BJ (cell line): ENCODE data around the gene OR4D2. TPM values are rescaled to one million over a fixed set of nuclear protein-coding genes. Genes with fewer than 3 reads are reported as not detected.

Experiments used
- CTCF ChIA-PET: fragments of 350-600 bp; formaldehyde crosslinking; extraction: SDS; loops from one replicate; lab custom pipeline; 2021; ENCODE audit warnings: antibody characterized with exemption, inconsistent platforms; lab: Yijun Ruan, JAX
- POLR2A ChIA-PET: fragments of 300-600 bp; sonication (Branson Sonifier 250); formaldehyde crosslinking; extraction: SDS; loops from one replicate; lab custom pipeline; 2021; ENCODE audit warnings: antibody characterized with exemption; lab: Charles Lee
- DNase-seq: peaks from one replicate; pipeline ENCODE4 v3.0.0-alpha.2; 2011; ENCODE audit warnings: low read depth
- H3K27me3 ChIP-seq: 2 replicates; pipeline ENCODE4 v1.6.0; 2011; ENCODE audit warnings: low read length; ENCODE audit not compliant: control insufficient read depth, insufficient read depth
- H3K36me3 ChIP-seq: 2 replicates; pipeline ENCODE4 v1.5.1; 2011; ENCODE audit warnings: low read length; ENCODE audit not compliant: control insufficient read depth, insufficient read depth
- H3K4me3 ChIP-seq: 2 replicates; pipeline ENCODE4 v1.5.1; 2011; ENCODE audit warnings: low read depth, mild to moderate bottlenecking, control low read depth, low read length
- polyA plus RNA-seq: library from polyadenylated mRNA; depleted of rRNA; stranded (reverse); fragments of >200 nt; gene quantifications from 2 replicates; pipeline ENCODE4 v1.2.3, GENCODE V29; 2011
- TF ChIP-seq, protein P1 (sequence below): IDR thresholded peaks from 2 replicates; pipeline ENCODE4 v1.5.1; 2011; ENCODE audit warnings: low read depth, mild to moderate bottlenecking, control low read depth, inconsistent platforms, low read length, moderate library complexity; ENCODE audit not compliant: insufficient read depth

OR4D2 gene
- polyA plus RNA-seq, 1 experiment: not detected

DNA sequence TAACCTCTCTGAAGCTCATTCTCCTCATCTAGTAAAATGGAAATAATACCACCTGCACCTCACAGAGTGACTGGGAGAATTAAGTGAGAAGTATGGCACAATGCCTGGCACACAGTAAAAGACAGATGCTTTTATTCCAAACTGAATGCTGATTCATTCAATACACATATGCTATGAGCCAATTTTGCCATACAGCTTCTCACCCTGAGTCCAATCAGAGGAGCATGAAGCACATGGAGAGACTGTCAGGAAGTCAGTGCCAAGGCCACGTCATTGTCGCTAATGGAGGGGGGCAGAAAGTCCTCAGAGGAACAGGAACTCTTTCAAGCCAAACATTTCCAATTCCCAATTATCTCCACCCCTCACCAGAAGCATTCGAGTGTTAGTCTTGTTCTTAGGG is 40.7 kb downstream of the OR4D2 start:
- ChIA-PET POLR2A (no interaction called here), CTCF (interaction anchor here (1.5 to 1.6 kb wide), 2 partner anchors 17 to 42 kb away, joined by 3 to 5 read pairs; no protein-coding TSS in a partner anchor)
- Histone ChIP-seq H3K36me3 (peaks cover 6% of the 10 kb centered on the region), H3K27me3 (no peaks in the 10 kb centered on the region), H3K4me3 (no peak overlapping the region)
- TF ChIP-seq, protein P1, sequence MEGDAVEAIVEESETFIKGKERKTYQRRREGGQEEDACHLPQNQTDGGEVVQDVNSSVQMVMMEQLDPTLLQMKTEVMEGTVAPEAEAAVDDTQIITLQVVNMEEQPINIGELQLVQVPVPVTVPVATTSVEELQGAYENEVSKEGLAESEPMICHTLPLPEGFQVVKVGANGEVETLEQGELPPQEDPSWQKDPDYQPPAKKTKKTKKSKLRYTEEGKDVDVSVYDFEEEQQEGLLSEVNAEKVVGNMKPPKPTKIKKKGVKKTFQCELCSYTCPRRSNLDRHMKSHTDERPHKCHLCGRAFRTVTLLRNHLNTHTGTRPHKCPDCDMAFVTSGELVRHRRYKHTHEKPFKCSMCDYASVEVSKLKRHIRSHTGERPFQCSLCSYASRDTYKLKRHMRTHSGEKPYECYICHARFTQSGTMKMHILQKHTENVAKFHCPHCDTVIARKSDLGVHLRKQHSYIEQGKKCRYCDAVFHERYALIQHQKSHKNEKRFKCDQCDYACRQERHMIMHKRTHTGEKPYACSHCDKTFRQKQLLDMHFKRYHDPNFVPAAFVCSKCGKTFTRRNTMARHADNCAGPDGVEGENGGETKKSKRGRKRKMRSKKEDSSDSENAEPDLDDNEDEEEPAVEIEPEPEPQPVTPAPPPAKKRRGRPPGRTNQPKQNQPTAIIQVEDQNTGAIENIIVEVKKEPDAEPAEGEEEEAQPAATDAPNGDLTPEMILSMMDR: no peak
- DNase-seq: no peak

DNA sequence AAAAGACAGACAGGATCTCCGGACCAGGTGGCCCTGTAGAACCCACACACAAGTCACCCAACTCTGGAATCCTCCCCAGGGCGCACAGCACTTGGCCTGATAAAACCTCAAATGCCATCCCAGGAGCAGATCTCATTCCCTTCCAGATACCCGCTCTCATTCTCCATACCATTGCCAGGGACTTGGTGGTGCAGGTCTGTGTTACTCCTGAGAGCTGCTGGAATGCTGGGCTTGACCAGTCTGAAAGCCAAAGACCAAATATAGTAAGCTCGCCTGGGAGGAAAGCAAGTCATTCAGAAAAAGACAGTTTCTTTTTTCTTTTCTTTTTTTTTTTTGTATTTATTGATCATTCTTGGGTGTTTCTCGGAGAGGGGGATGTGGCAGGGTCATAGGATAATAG is 41.6 kb downstream of the OR4D2 start:
- POLR2A ChIA-PET: no interaction called here
- TF ChIP-seq, protein P1: no peak
- CTCF ChIA-PET: interaction anchor here (1.5 kb wide), 1 partner anchor 18 kb away, joined by 3 read pairs; no protein-coding TSS in a partner anchor
- no peak for DNase-seq
- peaks cover 6% of the 10 kb centered on the region for H3K36me3 ChIP-seq
- H3K4me3 ChIP-seq: no peak overlapping the region
- no peaks in the 10 kb centered on the region for H3K27me3 ChIP-seq

DNA sequence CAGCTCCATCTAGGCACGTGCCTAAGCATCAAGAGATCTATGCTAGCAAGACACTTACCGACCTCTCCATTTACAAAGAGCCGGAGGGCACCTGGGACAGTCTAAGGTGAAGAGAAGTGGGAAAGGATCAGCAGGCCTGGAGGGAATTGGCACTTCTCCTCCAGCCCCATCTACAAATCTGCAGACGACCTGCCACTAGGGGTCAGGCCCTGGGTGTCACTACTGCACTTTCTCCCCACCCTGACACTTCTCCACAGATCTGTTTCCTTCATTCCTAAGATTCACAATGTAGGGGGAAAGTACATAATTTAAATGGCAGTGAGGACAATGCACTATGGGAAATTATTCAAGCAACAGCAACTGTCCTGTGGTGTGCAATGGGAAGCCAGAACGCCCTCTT is 44.1 kb downstream of the OR4D2 start:
- Histone ChIP-seq H3K36me3 (peaks cover 9% of the 10 kb centered on the region), H3K4me3 (no peak overlapping the region)
- POLR2A ChIA-PET: no interaction called here

DNA sequence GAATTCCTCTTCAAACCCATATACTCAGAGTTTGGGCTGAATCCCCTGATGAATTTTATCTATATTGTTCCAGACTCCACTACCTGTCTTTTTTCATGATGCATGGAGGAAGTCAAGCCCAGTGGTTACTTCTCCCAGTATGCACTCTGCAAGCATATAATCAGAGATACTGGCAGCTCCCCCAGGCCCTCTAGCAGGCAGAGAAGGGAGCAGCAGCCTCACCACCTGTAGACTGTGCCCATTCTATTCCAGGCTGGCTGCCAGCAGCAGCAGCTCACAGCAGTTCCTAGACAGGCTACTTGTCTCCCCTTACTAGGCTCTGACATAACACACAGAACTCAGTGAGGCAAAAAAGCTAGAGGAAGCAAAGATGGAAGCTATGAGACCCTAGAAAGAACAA is 48.9 kb downstream of the OR4D2 start:
- Histone ChIP-seq H3K4me3 (no peak overlapping the region), H3K36me3 (peaks cover 2% of the 10 kb centered on the region), H3K27me3 (no peaks in the 10 kb centered on the region)
- no peak for DNase-seq
- ChIA-PET POLR2A (no interaction called here), CTCF (interaction anchor here (0.6 to 1.5 kb wide), 2 partner anchors 16 to 34 kb away, joined by 4 read pairs; no protein-coding TSS in a partner anchor)
- TF ChIP-seq, protein P1: no peak

More for the DNA sequence above, 44.1 kb downstream of the OR4D2 start:
- no peaks in the 10 kb centered on the region for H3K27me3 ChIP-seq
- DNase-seq: no peak
- TF ChIP-seq, protein P1: no peak
- CTCF ChIA-PET: interaction anchor here (1.0 to 3.3 kb wide), 2 partner anchors 10 kb away, joined by 4 to 14 read pairs; no protein-coding TSS in a partner anchor

DNA sequence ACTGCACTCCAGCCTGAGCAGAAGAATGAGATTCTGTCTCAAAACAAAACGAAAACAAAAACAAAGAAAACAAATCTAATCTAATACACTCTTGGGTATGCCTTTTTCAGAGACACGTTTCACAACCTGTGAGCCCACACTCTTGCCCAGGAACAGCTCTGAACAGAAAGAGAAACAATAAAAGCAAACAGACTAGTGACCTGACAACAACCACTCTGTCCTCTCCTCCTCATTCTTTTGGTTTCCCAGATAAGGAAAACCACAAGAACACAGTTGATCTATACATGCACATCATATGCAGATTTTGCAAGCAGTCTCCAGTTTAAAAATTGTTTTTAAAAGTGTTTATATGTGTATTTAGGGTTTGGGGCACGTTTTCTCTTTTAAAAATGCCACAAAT is 51.0 kb downstream of the OR4D2 start:
- Histone ChIP-seq H3K4me3 (no peak overlapping the region), H3K27me3 (no peaks in the 10 kb centered on the region), H3K36me3 (peaks cover 2% of the 10 kb centered on the region)
- ChIA-PET CTCF (no interaction called here), POLR2A (no interaction called here)
- no peak for DNase-seq
- TF ChIP-seq, protein P1: no peak
